ENCODE results near the gene OR52H1.

The OR52H1 gene

DNA sequence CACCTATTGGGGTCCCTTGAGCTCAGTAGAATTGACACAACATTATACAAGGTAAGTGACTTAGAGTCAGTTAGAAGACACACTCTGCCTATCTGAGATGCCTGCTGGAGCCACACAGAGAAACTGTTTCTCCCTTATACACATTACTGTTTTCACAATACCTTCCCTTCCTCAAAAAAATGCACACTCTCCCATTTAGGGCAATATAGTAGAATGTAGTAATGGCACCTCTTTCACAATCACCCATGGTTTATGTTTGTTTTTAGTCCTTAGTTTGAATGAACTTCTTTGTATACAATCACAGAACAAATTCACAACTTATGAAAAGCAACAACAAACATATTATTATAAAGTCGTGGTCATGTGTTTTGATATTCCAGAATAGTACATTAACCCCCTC lies 14.3 kb downstream of the OR52H1 start:
- DNase-seq (ENCODE audit: low read depth), result no peak
- TF ChIP-seq, protein P1, sequence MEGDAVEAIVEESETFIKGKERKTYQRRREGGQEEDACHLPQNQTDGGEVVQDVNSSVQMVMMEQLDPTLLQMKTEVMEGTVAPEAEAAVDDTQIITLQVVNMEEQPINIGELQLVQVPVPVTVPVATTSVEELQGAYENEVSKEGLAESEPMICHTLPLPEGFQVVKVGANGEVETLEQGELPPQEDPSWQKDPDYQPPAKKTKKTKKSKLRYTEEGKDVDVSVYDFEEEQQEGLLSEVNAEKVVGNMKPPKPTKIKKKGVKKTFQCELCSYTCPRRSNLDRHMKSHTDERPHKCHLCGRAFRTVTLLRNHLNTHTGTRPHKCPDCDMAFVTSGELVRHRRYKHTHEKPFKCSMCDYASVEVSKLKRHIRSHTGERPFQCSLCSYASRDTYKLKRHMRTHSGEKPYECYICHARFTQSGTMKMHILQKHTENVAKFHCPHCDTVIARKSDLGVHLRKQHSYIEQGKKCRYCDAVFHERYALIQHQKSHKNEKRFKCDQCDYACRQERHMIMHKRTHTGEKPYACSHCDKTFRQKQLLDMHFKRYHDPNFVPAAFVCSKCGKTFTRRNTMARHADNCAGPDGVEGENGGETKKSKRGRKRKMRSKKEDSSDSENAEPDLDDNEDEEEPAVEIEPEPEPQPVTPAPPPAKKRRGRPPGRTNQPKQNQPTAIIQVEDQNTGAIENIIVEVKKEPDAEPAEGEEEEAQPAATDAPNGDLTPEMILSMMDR (IDR thresholded peaks at IDR 0.05; ENCODE audit: low read length, missing control alignments), result no peak
- no peak overlapping the region for H3K4me3 ChIP-seq (replicated peaks; ENCODE audit: low read depth, low read length)

GRCh38 chr11:5531053-5531831 lies 17.1 kb downstream of the OR52H1 start:
- H3K4me3 ChIP-seq (replicated peaks; ENCODE audit: low read depth, low read length), result no peak overlapping the region
- no peak for DNase-seq (ENCODE audit: low read depth)
- TF ChIP-seq, protein P1 (IDR thresholded peaks at IDR 0.05; ENCODE audit: low read length, missing control alignments), result no peak

- no peak for DNase-seq (ENCODE audit: low read depth)
- TF ChIP-seq, protein P1 (IDR thresholded peaks at IDR 0.05; ENCODE audit: low read length, missing control alignments), result no peak
- no peak overlapping the region for H3K4me3 ChIP-seq (replicated peaks; ENCODE audit: low read depth, low read length)
Observed at GRCh38 chr11:5528495-5528894, 19.8 kb downstream of the OR52H1 start.

GRCh38 chr11:5527716-5528115 lies 20.6 kb downstream of the OR52H1 start:
- H3K4me3 ChIP-seq (replicated peaks; ENCODE audit: low read depth, low read length), result no peak overlapping the region
- DNase-seq (ENCODE audit: low read depth), result no peak
- TF ChIP-seq, protein P1 (IDR thresholded peaks at IDR 0.05; ENCODE audit: low read length, missing control alignments), result no peak

- no peak overlapping the region for H3K4me3 ChIP-seq (replicated peaks; ENCODE audit: low read depth, low read length)
- TF ChIP-seq, protein P1 (IDR thresholded peaks at IDR 0.05; ENCODE audit: low read length, missing control alignments), result no peak
- DNase-seq (ENCODE audit: low read depth), result no peak
Observed at GRCh38 chr11:5524756-5525155, 23.6 kb downstream of the OR52H1 start.

- no peak overlapping the region for H3K4me3 ChIP-seq (replicated peaks; ENCODE audit: low read depth, low read length)
- TF ChIP-seq, protein P1 (IDR thresholded peaks at IDR 0.05; ENCODE audit: low read length, missing control alignments), result no peak
- peak; percentile 17 for DNase-seq (ENCODE audit: low read depth)
Observed at GRCh38 chr11:5522308-5522707, 26.0 kb downstream of the OR52H1 start.

GRCh38 chr11:5521540-5521939 lies 26.8 kb downstream of the OR52H1 start:
- no peak for DNase-seq (ENCODE audit: low read depth)
- TF ChIP-seq, protein P1 (IDR thresholded peaks at IDR 0.05; ENCODE audit: low read length, missing control alignments), result no peak
- H3K4me3 ChIP-seq (replicated peaks; ENCODE audit: low read depth, low read length), result no peak overlapping the region

Data from fibroblast of pulmonary artery (primary cell).